Liver (tissue), 3 donors: ENCODE results near the gene CRADD.

ENCODE experiments used
- JUND ChIP-seq, 2 donors: IDR thresholded peaks; 2 replicates each; pipeline ENCODE4 v1.6.1; 2016; ENCODE audit warnings: antibody characterized with exemption in 2 of 2
- RAD21 ChIP-seq, 2 donors: IDR thresholded peaks; 2 replicates each; pipeline ENCODE4 v1.6.1; 2016; ENCODE audit warnings: antibody characterized with exemption in 2 of 2, mild to moderate bottlenecking in 2 of 2
- YY1 ChIP-seq: IDR thresholded peaks from 2 replicates; pipeline ENCODE4 v1.6.1; 2016; ENCODE audit warnings: antibody characterized with exemption, mild to moderate bottlenecking
- TF ChIP-seq, protein P1 (sequence below): fragments of 150-350 bp; IDR thresholded peaks from 2 replicates; pipeline ENCODE4 v1.5.1; 2017; ENCODE audit warnings: improper control_type of control experiment, low read depth, low read length; ENCODE audit not compliant: missing input control
- donor health status: healthy.
- donor health status: healthy.

GRCh38 chr12:93892423-93893268 lies 215.5 kb downstream of the CRADD start:
- TF ChIP-seq, protein P1, sequence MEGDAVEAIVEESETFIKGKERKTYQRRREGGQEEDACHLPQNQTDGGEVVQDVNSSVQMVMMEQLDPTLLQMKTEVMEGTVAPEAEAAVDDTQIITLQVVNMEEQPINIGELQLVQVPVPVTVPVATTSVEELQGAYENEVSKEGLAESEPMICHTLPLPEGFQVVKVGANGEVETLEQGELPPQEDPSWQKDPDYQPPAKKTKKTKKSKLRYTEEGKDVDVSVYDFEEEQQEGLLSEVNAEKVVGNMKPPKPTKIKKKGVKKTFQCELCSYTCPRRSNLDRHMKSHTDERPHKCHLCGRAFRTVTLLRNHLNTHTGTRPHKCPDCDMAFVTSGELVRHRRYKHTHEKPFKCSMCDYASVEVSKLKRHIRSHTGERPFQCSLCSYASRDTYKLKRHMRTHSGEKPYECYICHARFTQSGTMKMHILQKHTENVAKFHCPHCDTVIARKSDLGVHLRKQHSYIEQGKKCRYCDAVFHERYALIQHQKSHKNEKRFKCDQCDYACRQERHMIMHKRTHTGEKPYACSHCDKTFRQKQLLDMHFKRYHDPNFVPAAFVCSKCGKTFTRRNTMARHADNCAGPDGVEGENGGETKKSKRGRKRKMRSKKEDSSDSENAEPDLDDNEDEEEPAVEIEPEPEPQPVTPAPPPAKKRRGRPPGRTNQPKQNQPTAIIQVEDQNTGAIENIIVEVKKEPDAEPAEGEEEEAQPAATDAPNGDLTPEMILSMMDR, result no peak
- TF ChIP-seq YY1 (no peak), JUND (IDR thresholded peaks at IDR 0.05) (no peak), RAD21 (IDR thresholded peaks at IDR 0.05) (no peak)
